Common myeloid progenitor, CD34-positive (primary cell): ENCODE data around the gene RNF123.

ENCODE experiments used
- CTCF ChIA-PET: fragments of 350-600 bp; sonication (Branson Sonifier 250); formaldehyde crosslinking; loops from one replicate; lab custom pipeline; 2021; ENCODE audit warnings: antibody characterized with exemption; lab: Charles Lee
- POLR2A ChIA-PET: fragments of 350-600 bp; sonication (Branson Sonifier 250); formaldehyde crosslinking; loops from one replicate; lab custom pipeline; 2021; ENCODE audit warnings: antibody characterized with exemption; lab: Charles Lee
- DNase-seq, 3 donors: peaks; one replicate each; pipeline versions ENCODE4 v3.0.0 to v3.0.0-alpha.2; 2013
- H3K27ac ChIP-seq, 2 experiments: 1 replicate in 1 of 2; 2 replicates in 1 of 2; pipeline ENCODE4 v1.7.0; 2013; ENCODE audit warnings: inconsistent platforms in 2 of 2, low read length in 2 of 2, mild to moderate bottlenecking in 2 of 2, low read depth in 1 of 2, moderate library complexity in 1 of 2; ENCODE audit not compliant: severe bottlenecking in 2 of 2, insufficient read depth in 1 of 2, poor library complexity in 1 of 2
- H3K27me3 ChIP-seq, 5 experiments: replicated peaks in 2 of 5; 1 replicate in 3 of 5; 2 replicates in 2 of 5; pipeline versions ENCODE4 v1.6.1 to v1.7.0; 2013; ENCODE audit warnings: low read length in 4 of 5, mild to moderate bottlenecking in 2 of 5, moderate library complexity in 2 of 5, inconsistent platforms in 1 of 5; ENCODE audit not compliant: insufficient read depth in 5 of 5, control insufficient read depth in 4 of 5
- H3K36me3 ChIP-seq, 4 experiments: 1 replicate in 2 of 4; 2 replicates in 2 of 4; pipeline versions ENCODE4 v1.6.1 to v1.7.0; 2013; ENCODE audit warnings: low read length in 3 of 4, control low read depth in 1 of 4, mild to moderate bottlenecking in 1 of 4; ENCODE audit not compliant: control insufficient read depth in 4 of 4, insufficient read depth in 4 of 4
- H3K4me1 ChIP-seq, 4 experiments: 1 replicate in 3 of 4; 2 replicates in 1 of 4; pipeline versions ENCODE4 v1.6.1 to v1.7.1; 2013; ENCODE audit warnings: low read length in 3 of 4, mild to moderate bottlenecking in 3 of 4, control low read depth in 1 of 4, inconsistent platforms in 1 of 4, moderate library complexity in 1 of 4; ENCODE audit not compliant: control insufficient read depth in 4 of 4, insufficient read depth in 4 of 4; ENCODE audit errors: control extremely low read depth in 1 of 4
- H3K4me3 ChIP-seq, 7 experiments: 1 replicate in 4 of 7; 2 replicates in 3 of 7; pipeline versions ENCODE4 v1.5.1 to v1.7.0; 2013; ENCODE audit warnings: mild to moderate bottlenecking in 7 of 7, low read length in 6 of 7, moderate library complexity in 6 of 7, inconsistent platforms in 2 of 7, low read depth in 2 of 7, control low read depth in 1 of 7; ENCODE audit not compliant: insufficient read depth in 4 of 7, control insufficient read depth in 1 of 7; ENCODE audit errors: extremely low read depth in 1 of 7
- H3K9me3 ChIP-seq, 5 experiments: 1 replicate in 4 of 5; 2 replicates in 1 of 5; pipeline versions ENCODE4 v1.6.1 to v1.7.1; 2013; ENCODE audit warnings: low read length in 4 of 5, mild to moderate bottlenecking in 2 of 5, inconsistent platforms in 1 of 5, low read depth in 1 of 5, moderate library complexity in 1 of 5; ENCODE audit not compliant: control insufficient read depth in 4 of 5, insufficient read depth in 2 of 5; ENCODE audit errors: control extremely low read depth in 1 of 5
- WGBS: methylation state at CpG from one replicate; pipeline ENCODE4 v1.1.5; 2013; ENCODE audit not compliant: insufficient coverage; 5-methylcytosine and 5-hydroxymethylcytosine counted together

The RNF123 gene

GRCh38 chr3:49653621-49654020 lies 35.7 kb upstream of the RNF123 start:
- ChIA-PET POLR2A (no interaction called here), CTCF (interaction anchor here (1.4 kb wide), 1 partner anchor 86 kb away, joined by 3 read pairs; no protein-coding TSS in a partner anchor)
- WGBS: 100% methylated on average over 7 of the region's 8 CpGs
- no peak overlapping the region for H3K4me3 ChIP-seq
- DNase-seq: no peak
- no peaks in the 10 kb centered on the region for H3K27me3 ChIP-seq
- H3K27ac ChIP-seq: no peak overlapping the region
- H3K36me3 ChIP-seq: no peaks in the 10 kb centered on the region
- peaks cover 0 to 17% (median 12%) of the 10 kb centered on the region in 4 experiments for H3K4me1 ChIP-seq
- no peaks in the 10 kb centered on the region for H3K9me3 ChIP-seq

DNA sequence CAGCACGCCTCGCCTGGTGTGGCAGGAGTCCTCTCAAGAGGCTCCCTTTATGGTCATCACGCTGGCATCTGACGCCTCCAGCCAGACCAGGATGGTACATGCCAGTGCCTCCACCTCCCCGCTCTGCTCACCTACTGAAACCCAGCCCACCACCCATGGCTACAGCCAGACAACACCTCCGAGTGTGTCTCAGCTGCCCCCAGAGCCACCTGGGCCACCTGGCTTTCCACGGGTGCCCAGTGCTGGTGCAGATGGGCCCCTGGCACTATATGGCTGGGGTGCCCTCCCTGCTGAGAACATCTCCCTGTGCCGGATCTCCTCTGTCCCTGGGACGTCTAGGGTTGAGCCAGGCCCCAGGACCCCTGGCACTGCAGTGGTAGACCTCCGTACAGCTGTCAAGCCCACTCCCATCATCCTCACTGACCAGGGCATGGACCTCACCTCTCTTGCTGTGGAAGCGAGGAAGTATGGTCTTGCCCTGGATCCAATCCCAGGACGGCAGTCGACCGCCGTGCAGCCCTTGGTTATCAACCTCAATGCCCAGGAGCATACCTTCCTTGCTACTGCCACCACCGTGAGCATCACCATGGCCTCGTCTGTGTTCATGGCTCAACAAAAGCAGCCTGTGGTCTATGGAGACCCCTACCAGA lies 35.1 kb upstream of the RNF123 start:
- Histone ChIP-seq H3K4me3 (no peak overlapping the region), H3K27me3 (no peaks in the 10 kb centered on the region), H3K27ac (no peak overlapping the region), H3K4me1 (peaks cover 0 to 17% (median 12%) of the 10 kb centered on the region in 4 experiments), H3K36me3 (no peaks in the 10 kb centered on the region), H3K9me3 (no peaks in the 10 kb centered on the region)
- POLR2A ChIA-PET: no interaction called here
- WGBS: 99% methylated on average over 17 of the region's 17 CpGs
- CTCF ChIA-PET: interaction anchor here (1.3 to 2.0 kb wide), 3 partner anchors 18 to 87 kb away, joined by 3 to 8 read pairs (median 3); no protein-coding TSS in a partner anchor
- DNase-seq: no peak

GRCh38 chr3:49654955-49655556 lies 34.3 kb upstream of the RNF123 start:
- Histone ChIP-seq H3K9me3 (no peaks in the 10 kb centered on the region), H3K4me1 (peaks cover 0 to 15% (median 10%) of the 10 kb centered on the region in 4 experiments), H3K27ac (no peak overlapping the region), H3K27me3 (no peaks in the 10 kb centered on the region), H3K36me3 (no peaks in the 10 kb centered on the region), H3K4me3 (no peak overlapping the region)
- DNase-seq: peak in 2 of 3 donors; percentile 43 to 54
- WGBS: 54% methylated on average over 8 of the region's 10 CpGs
- POLR2A ChIA-PET: no interaction called here
- CTCF ChIA-PET: interaction anchor here (1.3 to 2.0 kb wide), 2 partner anchors 17 to 28 kb away, joined by 3 to 8 read pairs; no protein-coding TSS in a partner anchor

- Histone ChIP-seq H3K4me1 (peaks cover 0 to 15% (median 10%) of the 10 kb centered on the region in 4 experiments), H3K9me3 (no peaks in the 10 kb centered on the region), H3K36me3 (no peaks in the 10 kb centered on the region), H3K27ac (no peak overlapping the region), H3K27me3 (no peaks in the 10 kb centered on the region), H3K4me3 (no peak overlapping the region)
- DNase-seq: no peak
- ChIA-PET POLR2A (no interaction called here), CTCF (interaction anchor here (1.3 to 2.1 kb wide), 3 partner anchors 16 to 116 kb away, joined by 3 to 8 read pairs (median 8); no protein-coding TSS in a partner anchor)
- WGBS: 97% methylated on average over 19 of the region's 19 CpGs
These were observed 33.5 kb upstream of the RNF123 start for GRCh38 chr3:49655731-49656285.

DNA sequence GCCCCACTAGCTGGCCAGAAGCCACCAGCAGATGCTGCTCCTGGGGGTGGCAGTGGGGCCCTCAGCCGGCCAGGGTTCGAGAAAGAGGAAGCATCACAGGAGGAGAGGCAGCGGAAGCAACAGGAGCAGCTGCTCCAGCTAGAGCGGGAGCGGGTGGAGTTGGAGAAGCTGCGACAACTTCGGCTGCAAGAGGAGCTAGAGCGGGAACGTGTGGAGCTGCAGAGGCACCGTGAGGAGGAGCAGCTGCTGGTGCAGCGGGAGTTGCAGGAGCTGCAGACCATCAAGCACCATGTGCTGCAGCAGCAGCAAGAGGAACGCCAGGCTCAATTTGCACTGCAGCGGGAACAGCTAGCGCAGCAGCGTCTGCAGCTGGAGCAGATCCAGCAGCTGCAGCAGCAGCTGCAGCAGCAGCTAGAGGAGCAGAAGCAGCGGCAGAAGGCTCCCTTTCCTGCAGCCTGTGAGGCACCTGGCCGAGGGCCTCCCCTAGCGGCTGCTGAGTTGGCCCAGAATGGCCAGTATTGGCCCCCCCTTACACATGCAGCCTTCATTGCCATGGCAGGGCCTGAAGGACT lies 32.7 kb upstream of the RNF123 start:
- Histone ChIP-seq H3K27me3 (no peaks in the 10 kb centered on the region), H3K36me3 (no peaks in the 10 kb centered on the region), H3K9me3 (no peaks in the 10 kb centered on the region), H3K27ac (no peak overlapping the region), H3K4me3 (no peak overlapping the region), H3K4me1 (peaks cover 0 to 15% (median 10%) of the 10 kb centered on the region in 4 experiments)
- peak in 2 of 3 donors; percentile 17 to 23 for DNase-seq
- WGBS: 43% methylated on average over 18 of the region's 18 CpGs
- CTCF ChIA-PET: interaction anchor here (0.8 to 2.1 kb wide), 3 partner anchors 15 to 201 kb away, joined by 3 to 8 read pairs (median 8); no protein-coding TSS in a partner anchor
- POLR2A ChIA-PET: no interaction called here

GRCh38 chr3:49657208-49657915 lies 32.0 kb upstream of the RNF123 start:
- Histone ChIP-seq H3K27ac (no peak overlapping the region), H3K27me3 (no peaks in the 10 kb centered on the region), H3K4me1 (peaks cover 0 to 15% (median 10%) of the 10 kb centered on the region in 4 experiments), H3K4me3 (no peak overlapping the region), H3K9me3 (no peaks in the 10 kb centered on the region), H3K36me3 (no peaks in the 10 kb centered on the region)
- CTCF ChIA-PET: interaction anchor here (0.8 to 2.1 kb wide), 3 partner anchors 14 to 200 kb away, joined by 3 to 8 read pairs (median 4); no protein-coding TSS in a partner anchor
- DNase-seq: no peak
- POLR2A ChIA-PET: no interaction called here
- WGBS: 97% methylated on average over 36 of the region's 36 CpGs
